ENCODE measurements around the gene BOK.
"Not testable (repeated sequence)": the region's sequence is repeated elsewhere in the genome, so short reads cannot be mapped to it uniquely, and the experiment has no call there.

Gene BOK

DNA sequence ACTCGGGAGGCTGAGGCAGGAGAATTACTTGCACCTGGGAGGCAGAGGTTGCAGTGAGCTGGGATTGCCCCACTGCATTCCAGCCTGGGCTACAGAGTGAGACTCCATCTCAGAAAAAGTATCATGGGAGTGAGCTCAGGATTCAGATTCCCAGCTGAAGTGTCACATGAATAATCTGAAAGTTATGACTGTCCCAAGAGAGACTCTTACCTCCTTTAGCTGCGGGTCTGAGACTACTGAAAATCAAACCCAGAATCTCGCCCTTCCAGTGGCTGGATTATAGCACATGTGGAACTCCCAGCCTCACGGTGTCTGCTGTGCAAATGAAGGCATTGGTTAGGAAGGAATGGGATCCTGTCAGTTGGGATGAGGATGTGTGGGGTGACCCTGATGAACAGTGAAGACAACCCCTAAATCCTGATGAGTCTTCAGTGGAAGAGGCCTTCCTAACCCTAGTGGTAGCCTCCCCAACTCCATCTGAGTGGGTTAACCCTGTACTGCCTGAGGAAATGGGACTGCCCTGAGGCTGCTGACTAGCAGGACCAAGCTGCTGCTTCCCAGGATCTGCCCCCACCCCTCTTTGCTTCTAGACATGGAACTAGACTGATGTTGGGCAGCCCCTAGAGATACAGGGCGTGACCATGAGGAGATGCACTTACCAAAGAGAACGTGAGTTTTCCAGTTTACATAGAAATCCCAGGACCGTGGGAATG is 16.5 kb downstream of the BOK start:
- DNase-seq, result no peak

DNA sequence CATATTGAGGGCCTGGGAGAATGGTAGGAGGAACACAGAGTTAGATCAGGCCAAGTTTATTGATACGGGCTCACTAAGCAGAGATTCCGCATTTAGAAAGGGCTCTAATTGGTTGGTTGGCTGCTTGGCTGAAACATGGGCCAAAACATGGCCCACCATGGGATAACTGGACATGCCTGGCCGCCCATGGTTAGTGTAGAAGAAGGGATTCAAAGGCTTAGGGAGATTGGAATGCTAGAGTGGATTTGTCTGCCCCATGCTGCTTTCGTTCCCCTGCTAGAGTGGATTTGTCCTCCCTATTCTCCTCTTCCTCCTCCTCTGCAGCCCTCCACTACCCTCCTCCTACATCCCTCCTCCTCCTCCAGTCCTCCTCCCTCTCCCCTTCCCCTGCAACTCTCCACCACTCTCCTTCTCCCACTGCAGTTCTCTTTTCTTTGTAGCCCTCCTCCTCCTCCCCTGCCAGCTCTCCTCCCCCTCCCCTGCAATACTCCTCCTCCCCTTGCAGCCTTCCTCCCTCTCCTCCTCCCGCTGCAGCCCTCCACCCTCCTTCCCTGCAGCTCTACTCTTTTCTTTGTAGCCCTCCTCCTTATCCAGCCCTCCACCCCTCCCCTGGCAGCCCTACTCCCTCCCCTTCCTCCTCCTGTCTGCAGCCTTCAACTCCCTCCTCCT is 17.2 kb downstream of the BOK start:
- no peak for DNase-seq

DNA sequence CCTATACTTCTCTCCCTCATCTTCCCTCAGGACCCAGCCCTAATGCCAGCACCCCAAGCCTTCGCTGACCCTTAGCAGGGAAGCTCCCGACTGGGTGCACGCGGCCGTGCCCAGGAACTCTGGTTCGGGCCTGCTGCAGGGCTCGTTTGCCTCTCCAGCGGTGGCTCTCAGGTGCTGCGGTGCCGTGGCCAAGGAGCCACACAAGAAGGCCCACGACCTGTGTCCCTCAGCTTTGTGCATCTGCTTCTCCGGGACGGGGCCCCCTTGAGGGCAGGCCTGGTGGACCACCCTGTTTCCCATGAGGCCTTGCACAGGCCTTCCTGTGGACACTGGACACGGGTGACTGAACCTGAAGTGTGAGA is 17.7 kb downstream of the BOK start:
- no peak for DNase-seq

DNA sequence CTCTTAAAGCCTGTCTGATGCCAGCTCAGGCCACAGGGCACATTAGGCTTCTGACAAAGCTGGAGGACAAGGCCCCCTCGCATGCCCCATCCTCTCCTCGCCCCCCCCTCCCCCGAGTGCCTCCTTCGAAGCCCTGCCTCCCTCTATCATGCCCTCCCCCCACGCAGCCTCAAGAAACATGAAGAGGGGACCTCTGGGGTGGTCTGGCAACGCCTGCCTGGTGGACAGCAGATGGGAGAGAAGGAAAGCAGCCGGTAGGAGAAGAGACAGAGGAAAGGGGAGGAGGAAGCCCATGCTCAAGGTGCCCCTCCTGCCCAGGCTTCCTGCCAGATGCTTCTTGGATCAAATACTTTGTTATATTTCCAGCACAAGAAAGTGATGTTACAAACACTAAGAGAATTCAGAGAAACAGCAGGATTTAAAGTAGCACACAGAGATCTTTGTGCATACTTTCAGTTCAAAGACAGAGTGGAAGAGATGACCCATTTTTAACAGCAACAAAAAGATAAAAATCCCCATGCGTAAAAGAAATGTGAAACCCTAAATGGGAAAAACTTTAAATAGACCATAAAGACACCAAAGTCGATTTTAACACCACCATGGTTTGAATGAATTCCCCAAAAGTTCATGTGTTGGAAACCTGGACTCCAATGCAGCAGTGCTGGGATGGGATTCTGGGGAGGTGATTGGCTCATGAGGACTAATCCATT is 19.0 kb downstream of the BOK start:
- DNase-seq, result peak in 1 of 2 experiments; percentile 41

DNA sequence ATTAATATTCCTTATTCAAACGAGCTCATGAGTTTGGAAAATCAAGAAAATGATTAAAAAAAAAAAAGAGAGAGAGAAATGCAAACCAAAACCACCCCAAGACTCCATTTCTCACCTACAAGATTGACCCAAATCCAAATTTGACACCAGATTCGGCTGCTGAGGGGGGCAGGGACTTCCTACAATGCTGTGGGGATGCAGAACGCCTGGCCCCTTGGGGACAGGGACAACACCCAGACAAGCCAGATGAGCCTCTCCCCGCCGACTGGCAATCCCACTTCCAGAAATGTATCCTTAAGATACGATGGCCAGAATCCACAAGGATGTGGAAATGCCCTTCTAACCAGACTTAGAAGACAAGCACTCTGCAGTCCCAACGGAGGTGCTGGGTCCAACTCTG is 20.7 kb downstream of the BOK start:
- DNase-seq, result no peak

DNA sequence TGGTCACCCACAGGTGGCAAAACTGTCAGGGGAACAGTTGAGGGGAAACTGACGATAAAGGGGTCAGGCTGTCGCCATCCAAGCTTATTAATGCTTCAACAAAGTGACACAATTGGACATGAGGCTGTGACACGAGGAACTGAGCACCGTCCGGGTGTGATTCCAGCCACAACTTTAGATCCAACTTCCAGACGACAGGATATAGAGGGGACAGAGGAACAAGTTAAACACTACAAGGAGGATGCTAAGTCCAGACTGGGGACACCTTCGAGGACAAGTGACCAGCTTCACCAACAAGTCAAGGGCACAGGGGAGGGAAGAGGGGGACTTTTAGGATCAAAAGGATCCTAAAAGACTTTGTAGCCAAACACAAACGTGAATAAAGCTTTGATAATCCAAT is 23.8 kb downstream of the BOK start:
- DNase-seq, result no peak

DNA sequence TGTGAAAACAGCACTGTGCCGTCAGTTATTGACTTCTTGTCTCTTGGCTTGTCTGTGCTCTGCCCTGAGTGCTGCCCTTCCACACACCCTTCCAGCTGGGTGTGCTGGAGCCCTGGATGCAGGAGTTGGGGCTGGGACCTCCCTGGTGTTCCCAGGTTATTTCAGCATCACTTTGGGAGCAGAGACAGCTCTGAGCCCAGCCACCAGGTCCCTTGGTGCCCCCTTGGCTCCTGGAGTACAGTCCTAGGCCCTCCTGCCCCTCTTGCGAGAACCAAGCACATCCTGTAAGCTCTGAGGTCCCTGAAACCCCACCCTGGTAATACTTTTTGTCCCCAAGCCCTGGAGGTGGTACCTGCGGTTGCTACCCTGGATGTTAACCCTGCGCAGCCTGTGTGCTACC is 24.3 kb downstream of the BOK start:
- no peak for DNase-seq

DNA sequence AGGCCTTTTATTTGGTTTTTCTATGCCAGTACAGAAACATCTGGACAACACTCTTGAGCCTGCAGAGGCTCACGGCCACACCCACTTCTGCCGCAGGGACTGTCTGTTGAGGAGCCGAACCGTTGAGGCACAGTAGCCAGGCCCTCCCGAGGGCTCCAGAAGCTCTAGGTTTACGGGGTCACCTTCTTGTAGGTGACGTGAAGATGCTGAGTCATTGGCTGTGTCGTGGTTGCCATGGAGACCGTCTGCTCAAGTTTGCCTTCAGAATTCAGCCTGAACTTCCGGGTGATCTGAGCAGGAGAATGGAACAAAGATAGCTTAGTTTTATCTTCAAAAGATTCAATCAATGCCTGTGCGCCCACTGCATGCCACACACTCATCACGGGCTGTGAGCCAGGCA is 25.9 kb downstream of the BOK start:
- DNase-seq, result no peak

DNA sequence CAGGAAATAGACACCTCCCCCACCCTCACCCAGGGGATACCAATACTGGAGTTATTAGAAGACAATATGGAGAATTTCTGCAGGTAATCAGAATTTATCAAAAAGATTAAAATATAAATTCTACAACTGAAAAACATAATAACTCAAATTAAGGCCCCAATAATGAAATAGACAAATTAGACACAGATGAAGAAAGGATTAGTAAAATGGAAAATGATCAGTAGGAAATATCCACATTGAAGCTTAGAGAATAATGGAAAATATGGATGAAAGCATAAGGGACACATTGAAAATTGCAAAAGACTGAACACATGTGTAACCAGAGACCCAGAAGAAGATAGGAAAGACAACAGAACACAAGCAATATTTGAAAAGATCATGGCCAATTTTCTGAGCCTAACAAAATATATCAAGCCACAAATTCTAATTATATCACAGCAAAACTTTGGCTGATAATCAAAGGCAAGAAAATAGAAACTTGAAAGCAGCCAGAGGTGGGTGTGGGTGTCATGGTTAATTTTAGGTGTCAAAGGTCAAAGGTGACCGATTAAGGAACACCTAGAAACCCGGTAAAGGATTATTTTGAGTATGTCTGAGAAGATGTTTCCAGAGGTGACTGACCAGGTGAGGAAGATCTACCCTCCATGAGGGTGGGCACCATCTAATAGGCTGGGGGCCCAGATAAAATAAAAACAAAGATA is 28.2 kb downstream of the BOK start:
- DNase-seq, result no peak

DNA sequence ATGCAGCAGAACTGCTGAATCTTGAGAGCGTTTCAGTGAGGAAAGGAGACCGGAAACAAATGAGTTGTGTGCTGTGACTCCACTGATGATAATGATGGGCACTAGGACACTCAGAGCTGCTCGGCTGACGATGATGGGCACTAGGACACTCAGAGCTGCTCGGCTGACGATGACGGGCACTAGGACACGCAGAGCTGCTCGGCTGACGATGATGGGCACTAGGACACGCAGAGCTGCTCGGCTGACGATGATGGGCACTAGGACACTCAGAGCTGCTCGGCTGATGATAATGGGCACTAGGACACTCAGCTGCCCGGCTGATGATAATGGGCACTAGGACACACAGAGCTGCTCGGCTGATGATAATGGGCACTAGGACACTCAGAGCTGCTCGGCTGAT is 31.3 kb downstream of the BOK start:
- not testable (repeated sequence) for DNase-seq

DNA sequence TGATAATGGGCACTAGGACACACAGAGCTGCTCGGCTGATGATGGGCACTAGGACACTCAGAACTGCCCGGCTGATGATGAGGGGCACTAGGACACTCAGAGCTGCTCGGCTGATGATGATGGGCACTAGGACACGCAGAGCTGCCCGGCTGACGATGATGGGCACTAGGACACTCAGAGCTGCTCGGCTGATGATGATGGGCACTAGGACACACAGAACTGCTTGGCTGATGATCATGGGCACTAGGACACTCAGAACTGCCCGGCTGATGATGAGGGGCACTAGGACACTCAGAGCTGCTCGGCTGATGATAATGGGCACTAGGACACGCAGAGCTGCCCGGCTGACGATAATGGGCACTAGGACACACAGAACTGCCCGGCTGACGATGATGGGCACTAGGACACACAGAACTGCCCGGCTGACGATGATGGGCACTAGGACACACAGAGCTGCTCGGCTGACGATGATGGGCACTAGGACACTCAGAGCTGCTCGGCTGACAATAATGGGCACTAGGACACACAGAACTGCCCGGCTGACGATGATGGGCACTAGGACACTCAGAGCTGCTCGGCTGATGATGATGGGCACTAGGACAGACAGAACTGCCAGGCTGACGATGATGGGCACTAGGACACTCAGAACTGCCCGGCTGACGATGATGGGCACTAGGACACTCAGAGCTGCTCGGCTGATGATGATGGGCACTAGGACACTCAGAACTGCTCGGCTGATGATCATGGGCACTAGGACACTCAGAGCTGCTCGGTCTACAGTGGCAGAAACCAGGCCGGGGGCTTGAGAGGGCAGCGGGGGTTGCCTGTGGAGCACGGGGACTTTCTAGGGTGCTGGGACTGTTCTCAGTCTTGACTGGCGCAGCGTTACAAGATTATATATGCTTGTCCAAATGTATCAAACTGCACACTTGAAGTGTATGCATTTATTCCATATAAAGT is 32.2 kb downstream of the BOK start:
- not testable (repeated sequence) for DNase-seq

DNA sequence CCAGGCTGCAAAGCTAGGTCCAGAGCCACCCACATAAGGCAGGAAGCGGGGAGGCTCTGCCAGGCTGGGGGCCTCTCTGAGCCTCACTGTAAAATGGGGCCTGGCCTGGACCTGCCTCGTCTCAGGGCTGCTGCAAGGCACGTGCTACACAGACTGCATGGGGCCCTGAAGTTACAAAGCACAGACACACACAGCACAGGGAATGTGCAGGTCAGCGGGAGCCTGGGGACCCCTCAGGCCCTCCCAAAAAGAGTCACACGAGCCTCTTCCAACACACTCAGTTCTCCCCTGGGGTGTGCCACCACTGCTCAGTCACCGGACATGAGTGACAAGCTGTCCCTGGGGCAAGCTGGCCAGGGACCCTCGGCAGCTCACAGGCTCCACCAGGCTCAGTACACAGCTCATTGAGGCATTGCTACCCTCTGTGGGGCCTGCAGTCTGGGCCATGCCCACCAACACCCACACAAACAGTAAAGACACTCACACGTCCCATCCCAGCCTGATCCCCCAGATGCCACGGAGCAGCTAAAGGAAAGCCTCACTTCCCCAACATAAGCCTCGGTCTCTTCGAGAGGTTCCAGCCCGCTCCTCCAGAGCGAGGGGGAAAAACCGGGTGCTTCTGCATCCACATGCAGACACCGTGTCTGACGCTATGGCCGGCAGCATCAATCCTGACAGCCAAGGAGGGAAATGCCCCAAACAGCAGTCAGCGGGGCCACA is 33.7 kb downstream of the BOK start:
- no peak for DNase-seq

DNA sequence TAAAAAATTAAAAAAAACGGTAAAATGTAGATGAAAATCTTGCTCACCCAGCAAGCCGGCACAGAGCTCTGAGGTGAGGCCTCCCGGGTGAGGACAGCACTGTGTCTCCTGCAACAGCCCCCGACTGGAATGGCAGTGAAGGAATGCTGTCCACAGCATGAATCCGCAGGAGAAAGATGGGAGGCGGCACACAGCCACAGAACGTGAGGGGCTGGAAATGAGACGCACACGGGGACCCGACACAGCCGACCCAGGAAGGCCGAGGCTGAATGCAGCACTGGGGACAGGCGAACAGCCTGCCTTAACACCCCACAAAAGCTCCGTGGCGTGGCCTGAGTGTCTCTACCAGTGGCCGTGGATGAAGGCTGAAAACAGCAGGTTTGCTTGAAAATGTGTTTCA is 34.7 kb downstream of the BOK start:
- no peak for DNase-seq

DNA sequence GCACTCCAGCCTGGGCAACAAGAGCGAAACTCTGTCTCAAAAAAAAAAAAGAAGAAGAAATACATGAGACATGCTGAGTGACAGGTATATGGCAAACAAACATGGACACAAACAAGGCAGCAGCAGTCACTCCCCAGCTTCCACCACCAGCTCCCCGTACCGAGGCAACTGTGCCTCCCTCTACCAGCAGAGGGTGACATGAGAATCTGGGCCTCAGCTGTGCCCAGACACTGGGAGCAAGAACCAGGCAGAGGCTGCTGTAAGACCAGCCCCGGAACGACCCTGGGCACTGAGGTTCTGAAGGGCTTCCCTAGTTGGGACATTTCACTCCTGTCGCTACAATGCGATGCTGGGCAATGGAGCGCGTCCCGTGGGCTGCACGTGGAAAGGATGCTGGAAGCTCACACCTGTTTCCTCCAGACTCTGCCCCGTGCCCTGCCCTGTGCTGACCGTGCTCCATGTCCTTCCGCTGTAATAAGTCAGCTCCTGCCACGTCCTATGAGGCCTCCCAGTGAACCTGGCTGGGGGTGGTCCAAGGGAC is 37.1 kb downstream of the BOK start:
- no peak for DNase-seq

DNA sequence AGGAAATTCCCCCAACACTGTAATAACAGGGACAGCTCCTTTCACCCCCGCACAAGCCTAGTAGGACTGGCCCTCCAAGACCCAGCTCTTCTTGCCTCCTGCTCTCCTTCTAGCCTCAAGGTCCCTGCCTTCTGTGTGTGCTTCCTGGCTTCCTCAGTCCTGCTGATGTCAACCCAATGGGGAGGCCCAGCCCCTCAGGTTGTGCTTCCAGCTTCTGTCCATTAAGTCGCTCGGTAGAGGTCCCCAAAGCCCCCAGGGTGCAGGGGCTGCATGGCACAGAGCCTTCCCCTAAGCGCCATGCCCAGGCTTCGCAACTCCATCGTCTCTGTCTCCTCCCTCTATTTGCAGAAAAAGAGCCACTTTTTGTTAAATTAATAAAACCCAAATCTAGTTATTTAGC is 39.0 kb downstream of the BOK start:
- no peak for DNase-seq

DNA sequence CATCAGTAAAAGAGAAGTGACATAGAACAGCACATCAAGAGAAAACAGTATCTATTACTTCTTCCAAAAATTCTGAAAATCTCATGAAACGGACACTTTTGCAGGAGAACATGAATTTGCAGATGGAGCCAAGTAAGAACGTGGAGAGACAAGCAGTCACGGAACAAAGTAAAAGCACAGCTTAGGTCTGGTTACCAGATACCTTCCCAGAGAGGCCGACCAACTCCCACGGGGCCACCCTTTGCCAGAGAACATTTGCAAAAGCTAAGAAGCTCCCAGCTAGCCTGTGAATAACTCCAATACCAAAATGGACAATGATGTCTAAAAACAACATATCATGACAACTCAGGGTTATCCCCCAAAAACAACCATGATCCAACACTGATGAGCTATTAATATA is 39.5 kb downstream of the BOK start:
- DNase-seq, result no peak

DNA sequence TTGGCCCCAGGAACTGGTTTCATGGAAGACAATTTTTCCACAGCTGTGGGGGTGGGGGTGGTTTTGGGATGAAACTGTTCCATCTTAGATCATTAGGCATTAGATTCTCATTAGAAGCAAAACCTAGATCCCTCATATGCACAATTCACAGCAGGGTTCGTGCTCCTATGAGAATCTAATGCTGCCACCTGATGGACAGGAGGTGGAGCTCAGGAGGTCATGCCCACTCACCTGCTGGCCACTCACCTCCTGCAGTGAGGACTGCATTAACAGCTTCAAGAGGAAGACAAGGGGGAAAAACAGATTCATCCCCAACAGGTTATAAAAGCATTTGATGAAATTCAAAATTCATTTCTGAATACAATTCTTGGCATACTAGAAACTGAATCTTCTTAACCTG is 39.9 kb downstream of the BOK start:
- DNase-seq, result peak in 1 of 2 experiments; percentile 38

DNA sequence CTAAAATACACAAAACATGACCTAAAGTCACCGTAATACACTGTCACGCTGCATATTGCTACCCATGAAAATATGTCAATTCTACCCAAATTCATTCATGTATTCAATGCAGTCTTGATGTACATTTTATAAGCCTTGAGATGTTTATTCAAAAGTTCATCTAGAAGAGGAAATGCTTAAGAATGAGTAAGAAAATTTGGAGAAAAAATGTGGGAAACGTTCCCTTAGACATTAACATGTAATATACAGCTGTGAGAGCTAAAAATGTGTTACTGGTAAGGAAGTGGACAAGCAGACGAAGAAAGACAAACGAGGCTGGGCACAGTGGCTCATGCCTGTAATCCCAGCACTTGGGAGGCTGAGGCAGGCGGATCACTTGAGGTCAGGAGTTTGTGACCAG is 41.1 kb downstream of the BOK start:
- no peak for DNase-seq

DNA sequence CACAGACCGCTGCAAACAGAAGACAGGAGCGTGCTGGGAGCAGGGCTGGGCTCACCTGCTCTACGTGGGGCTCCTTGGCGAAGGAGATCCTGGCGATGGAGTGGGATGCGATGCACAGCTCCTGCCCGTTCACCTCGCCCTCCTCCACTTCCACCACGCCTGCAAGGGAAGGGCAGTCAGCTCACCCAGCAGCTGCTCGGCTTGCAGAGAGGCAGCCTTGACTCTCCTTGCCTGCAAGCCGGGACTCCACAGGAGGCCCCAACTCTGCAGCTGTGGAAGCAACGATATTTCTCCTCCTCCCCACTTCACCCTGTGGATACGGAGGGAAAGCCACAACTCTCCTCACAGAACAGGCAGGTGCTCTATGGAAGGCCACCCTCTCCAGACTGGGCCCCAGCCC is 43.3 kb downstream of the BOK start:
- DNase-seq, result no peak

DNA sequence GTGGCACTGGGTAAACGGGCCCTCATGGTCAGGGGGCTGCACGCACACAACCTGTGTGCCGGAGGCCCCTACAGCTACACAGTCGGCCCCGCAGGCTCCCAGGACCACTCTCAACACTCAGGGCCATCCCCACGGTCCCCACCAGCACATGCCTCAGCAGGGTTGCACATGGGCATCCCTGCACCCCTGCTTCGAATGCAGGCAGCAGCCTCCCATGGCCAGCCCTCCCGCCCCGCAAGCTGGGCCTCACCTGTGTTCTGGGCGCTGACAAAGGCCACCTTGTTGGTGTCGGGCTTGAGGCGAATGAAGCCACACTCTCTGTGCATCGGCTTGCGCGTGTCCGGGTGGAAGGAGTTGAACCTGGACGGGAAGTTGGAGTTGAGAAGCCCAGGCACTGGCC is 44.2 kb downstream of the BOK start:
- DNase-seq, result no peak

DNA sequence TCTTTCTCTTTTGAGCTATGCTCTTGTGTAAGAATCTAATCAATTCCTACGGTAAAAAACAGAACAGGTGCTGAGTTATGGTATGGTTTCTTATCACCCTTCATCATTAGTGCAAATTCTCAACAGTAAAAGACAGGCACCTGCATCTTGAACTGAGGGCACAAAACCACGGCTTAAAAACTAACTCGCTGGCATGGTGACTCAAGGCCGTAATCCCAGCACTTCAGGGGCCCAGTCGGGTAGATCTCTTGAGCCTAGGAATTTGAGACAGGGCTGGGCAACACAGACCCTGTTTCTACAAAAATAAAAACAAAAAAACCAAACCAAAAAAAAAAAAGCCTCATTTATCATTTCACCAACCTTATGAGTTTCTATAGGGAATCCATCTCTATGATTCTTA is 45.1 kb downstream of the BOK start:
- DNase-seq, result no peak

DNA sequence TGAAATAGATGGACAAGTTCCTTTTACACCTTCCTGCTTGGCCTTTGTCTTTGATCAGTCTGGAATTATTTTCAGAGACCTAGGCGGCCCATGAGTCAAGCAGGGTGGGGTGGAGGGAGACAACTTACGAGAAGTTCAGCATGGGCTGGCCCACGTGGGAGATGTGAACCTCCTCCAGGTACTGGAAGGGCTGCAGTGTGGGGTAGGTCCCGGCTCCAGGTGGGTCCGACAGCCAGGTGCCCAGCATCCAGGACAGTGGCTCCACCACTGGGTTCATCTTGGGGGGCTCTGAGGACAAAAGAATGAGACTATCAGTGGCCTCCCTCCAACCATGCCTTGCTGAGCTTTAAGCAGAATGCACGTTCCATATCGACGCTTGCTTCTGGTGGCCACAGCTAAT is 47.6 kb downstream of the BOK start:
- no peak for DNase-seq
